GM21786 (cell line): ENCODE results near the gene SORBS1.
A peak's percentile ranks its signal among the peaks of the same experiment; 100 is the strongest.

Experiments used
- ATAC-seq: cut with Tn5 transposase; IDR thresholded peaks from one replicate; pipeline ENCODE4 v1.9.1; 2021; ENCODE audit not compliant: unreplicated experiment

SORBS1 gene

GRCh38 chr10:95414844-95415485 lies 146.2 kb downstream of the SORBS1 start:
- no peak for ATAC-seq

GRCh38 chr10:95414016-95414830 lies 146.9 kb downstream of the SORBS1 start:
- ATAC-seq: no peak

- no peak for ATAC-seq
These were observed 147.6 kb downstream of the SORBS1 start for GRCh38 chr10:95413588-95413987.

- no peak for ATAC-seq
These were observed 149.5 kb downstream of the SORBS1 start for GRCh38 chr10:95411635-95412034.

GRCh38 chr10:95408983-95409873 lies 151.9 kb downstream of the SORBS1 start:
- ATAC-seq: no peak

- no peak for ATAC-seq
These were observed 152.8 kb downstream of the SORBS1 start for GRCh38 chr10:95408148-95408960.

- no peak for ATAC-seq
These were observed 153.6 kb downstream of the SORBS1 start for GRCh38 chr10:95407546-95407945.

- no peak for ATAC-seq
These were observed 154.4 kb downstream of the SORBS1 start for GRCh38 chr10:95406651-95407280.

- ATAC-seq: no peak
These were observed 155.5 kb downstream of the SORBS1 start for GRCh38 chr10:95405655-95406054.

- no peak for ATAC-seq
These were observed 156.3 kb downstream of the SORBS1 start for GRCh38 chr10:95404864-95405263.

- no peak for ATAC-seq
These were observed 156.7 kb downstream of the SORBS1 start for GRCh38 chr10:95404462-95404858.

- ATAC-seq: no peak
These were observed 157.3 kb downstream of the SORBS1 start for GRCh38 chr10:95403700-95404461.

- ATAC-seq: no peak
These were observed 159.3 kb downstream of the SORBS1 start for GRCh38 chr10:95401704-95402469.

GRCh38 chr10:95400787-95401186 lies 160.4 kb downstream of the SORBS1 start:
- ATAC-seq: no peak

GRCh38 chr10:95399183-95399582 lies 162.0 kb downstream of the SORBS1 start:
- no peak for ATAC-seq

GRCh38 chr10:95397747-95398146 lies 163.4 kb downstream of the SORBS1 start:
- ATAC-seq: no peak

GRCh38 chr10:95395947-95396449 lies 165.2 kb downstream of the SORBS1 start:
- no peak for ATAC-seq

- peak; percentile 55 for ATAC-seq
These were observed 166.8 kb downstream of the SORBS1 start for GRCh38 chr10:95394161-95394880.
